Fibroblast of lung (primary cell): Measurements from ENCODE around the gene RAC2.

Experiments
- CTCF ChIP-seq, 2 donors: IDR thresholded peaks in 1 of 2; conservative IDR thresholded peaks in 1 of 2; 1 replicate in 1 of 2; 2 replicates in 1 of 2; pipeline ENCODE4 v1.5.1; 2011 to 2012; ENCODE audit warnings: low read length in 2 of 2, control low read depth in 1 of 2, inconsistent platforms in 1 of 2, low read depth in 1 of 2, mild to moderate bottlenecking in 1 of 2
- EZH2 ChIP-seq: IDR thresholded peaks from 2 replicates; pipeline ENCODE4 v1.5.1; 2012; ENCODE audit warnings: low read length, control low read depth, mild to moderate bottlenecking; ENCODE audit errors: missing control alignments

GRCh38 chr22:37249986-37250385 lies 5.9 kb upstream of the RAC2 start:
- TF ChIP-seq CTCF (conservative IDR thresholded peaks at IDR 0.05 in 1 of 2, IDR thresholded peaks at IDR 0.05 in 1 of 2; ENCODE audit: low read depth in 1 of 2, low read length in 2 of 2) (no peak), EZH2 (no peak)
